ENCODE data around the gene SIT1. TPM values are rescaled to one million over a fixed set of nuclear protein-coding genes. Genes with fewer than 3 reads are reported as not detected.

SIT1 gene
- total RNA-seq, 4 donors from 2014 or later = not detected

Small RNAs within 50 kb of the gene (microRNA-seq; reads per million reads assigned to microRNA genes)
- 1.1 to 2.7 reads per million in 2 donors for gene MIR4667 (ENCODE audit: borderline number of aligned reads in 1 of 2, borderline replicate concordance in 2 of 2)

Other genes with a start within 250 kb of the SIT1 start
- 10 to 100 TPM; 18.5 to 32.0 (median 30.1) TPM for gene RUSC2, start 160.8 kb downstream of the SIT1 start, total RNA-seq
- 10 to 100 TPM; 20.8 to 43.5 (median 33.0) TPM for gene TESK1, start 45.7 kb downstream of the SIT1 start, total RNA-seq
- gene CD72, start 32.5 kb downstream of the SIT1 start, total RNA-seq = 1 to 10 TPM; 1.2 to 5.6 (median 2.0) TPM
- gene RMRP, start 7.1 kb upstream of the SIT1 start, total RNA-seq = over 10,000 TPM in 1 of 4 donors, 1,000 to 10,000 TPM in 3; 1,358 to 15,269 (median 4,926) TPM
- gene CCDC107, start 7.4 kb upstream of the SIT1 start, total RNA-seq = 10 to 100 TPM; 15.1 to 30.5 (median 21.2) TPM
- gene ARHGEF39, start 14.3 kb upstream of the SIT1 start, total RNA-seq = 1 to 10 TPM in 2 of 4 donors, under 1 TPM in 2; 0.32 to 7.6 (median 0.86) TPM
- 10 to 100 TPM in 1 of 4 donors, 1 to 10 TPM in 2, under 1 TPM in 1; 0.25 to 22.2 (median 4.2) TPM for gene CA9, start 23.0 kb upstream of the SIT1 start, total RNA-seq
- gene TPM2, start 39.0 kb upstream of the SIT1 start, total RNA-seq = 100 to 1,000 TPM in 1 of 4 donors, 10 to 100 TPM in 3; 36.3 to 190 (median 68.6) TPM
- gene TLN1, start 81.3 kb upstream of the SIT1 start, total RNA-seq = 100 to 1,000 TPM; 101 to 176 (median 155) TPM
- gene CREB3, start 81.7 kb upstream of the SIT1 start, total RNA-seq = 10 to 100 TPM; 18.2 to 26.6 (median 20.5) TPM
- 10 to 100 TPM; 53.7 to 83.3 (median 65.0) TPM for gene GBA2, start 98.3 kb upstream of the SIT1 start, total RNA-seq
- gene RGP1, start 98.4 kb upstream of the SIT1 start, total RNA-seq = 10 to 100 TPM; 17.1 to 26.4 (median 22.1) TPM
- gene MSMP, start 103.3 kb upstream of the SIT1 start, total RNA-seq = 1 to 10 TPM in 1 of 4 donors, under 1 TPM in 1, not detected in 2; 0.55 to 2.8 TPM
- 10 to 100 TPM; 12.2 to 20.4 (median 18.8) TPM for gene NPR2, start 140.7 kb upstream of the SIT1 start, total RNA-seq
- under 1 TPM in 2 of 4 donors, not detected in 2; 0.29 to 0.42 TPM for gene SPAG8, start 161.3 kb upstream of the SIT1 start, total RNA-seq
- gene HINT2, start 164.1 kb upstream of the SIT1 start, total RNA-seq = 10 to 100 TPM; 17.8 to 27.9 (median 19.9) TPM
- gene FAM221B, start 177.8 kb upstream of the SIT1 start, total RNA-seq = not detected
- 1 to 10 TPM; 2.2 to 8.4 (median 5.4) TPM for gene TMEM8B, start 178.3 kb upstream of the SIT1 start, total RNA-seq
- gene OR13J1, start 219.5 kb upstream of the SIT1 start, total RNA-seq = not detected

All from lower leg skin (tissue), 4 donors.